NCI-H526 (cell line): Measurements from ENCODE around the gene RNF13.
"Not testable (repeated sequence)": the region's sequence is repeated elsewhere in the genome, so short reads cannot be mapped to it uniquely, and the experiment has no call there.

Source experiments
- DNase-seq, 2 experiments: peaks; one replicate each; lab custom pipeline; 2025; lab: John Stamatoyannopoulos, UW

Gene RNF13

GRCh38 chr3:149900322-149900721 is 87.3 kb downstream of the RNF13 start:
- no peak for DNase-seq

DNA sequence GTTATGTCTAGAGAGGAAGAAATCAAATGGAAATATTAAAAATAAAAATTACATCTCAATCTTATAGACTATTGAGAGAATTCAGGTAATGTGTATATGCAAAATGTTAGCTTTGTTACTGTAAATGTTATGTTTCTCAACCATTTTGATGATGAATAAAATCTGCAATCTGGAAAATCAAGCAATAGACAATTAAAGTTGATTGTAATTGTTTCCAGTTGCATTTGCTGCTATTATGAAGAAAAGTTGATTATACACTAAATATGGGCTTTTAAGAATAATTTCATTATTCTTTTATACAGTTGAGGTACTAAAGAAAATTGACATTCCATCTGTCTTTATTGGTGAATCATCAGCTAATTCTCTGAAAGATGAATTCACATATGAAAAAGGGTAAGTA is 88.8 kb downstream of the RNF13 start:
- DNase-seq = no peak

DNA sequence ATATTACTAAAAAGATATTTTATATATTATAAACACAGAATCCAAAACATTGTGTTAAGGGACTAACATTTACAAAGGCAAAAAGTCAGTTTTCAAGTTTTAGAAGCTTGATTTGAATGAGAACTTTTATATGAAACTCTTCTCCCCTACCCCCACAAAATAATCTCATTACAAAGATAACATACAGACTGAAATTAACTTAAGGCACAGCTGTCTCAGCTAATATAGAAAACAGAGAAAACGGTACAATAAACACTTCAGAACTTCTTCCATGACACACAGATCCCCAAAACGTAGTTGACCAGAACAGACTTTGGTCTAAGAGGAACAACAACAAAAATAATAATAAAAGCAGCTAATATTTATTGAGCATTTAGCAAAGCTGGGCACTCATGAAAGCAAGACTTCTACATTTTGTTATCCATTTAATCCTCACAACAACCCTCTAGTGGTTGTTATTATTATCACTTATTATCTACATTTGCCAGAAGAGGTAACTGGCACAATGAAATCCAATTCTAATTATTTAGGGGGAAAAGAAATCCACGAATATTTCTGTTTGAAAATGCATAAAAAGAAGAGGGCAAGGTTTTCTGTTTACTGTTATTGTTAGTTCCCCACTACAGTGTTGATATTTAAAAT is 89.6 kb downstream of the RNF13 start:
- DNase-seq = no peak

- no peak for DNase-seq
These were observed 93.0 kb downstream of the RNF13 start for GRCh38 chr3:149906036-149906435.

DNA sequence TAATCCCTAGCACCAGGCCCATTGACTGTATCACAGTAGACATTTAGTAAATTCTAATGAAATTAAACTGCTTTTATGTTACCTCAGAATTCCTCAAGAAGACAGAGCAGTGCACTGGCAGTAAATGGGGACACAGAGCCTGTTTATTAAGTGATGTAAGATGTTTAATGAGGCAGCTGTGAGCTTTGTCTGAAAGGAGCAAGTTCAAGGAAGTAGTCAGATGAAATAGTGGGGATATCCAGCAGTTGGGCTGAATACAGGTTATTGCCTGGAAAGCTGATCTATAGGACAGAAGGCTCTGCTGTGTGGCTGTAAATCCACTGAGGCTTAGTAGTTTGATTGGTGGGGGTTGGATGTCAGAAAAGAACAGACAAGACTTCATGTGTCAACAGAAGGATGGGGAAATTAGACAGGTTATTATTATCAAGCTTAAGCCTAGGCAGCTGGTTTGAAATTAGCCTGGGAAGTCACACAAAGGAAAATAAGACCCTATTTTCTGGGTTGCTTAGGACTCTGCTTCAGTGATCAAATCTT is 95.5 kb downstream of the RNF13 start:
- DNase-seq = no peak

DNA sequence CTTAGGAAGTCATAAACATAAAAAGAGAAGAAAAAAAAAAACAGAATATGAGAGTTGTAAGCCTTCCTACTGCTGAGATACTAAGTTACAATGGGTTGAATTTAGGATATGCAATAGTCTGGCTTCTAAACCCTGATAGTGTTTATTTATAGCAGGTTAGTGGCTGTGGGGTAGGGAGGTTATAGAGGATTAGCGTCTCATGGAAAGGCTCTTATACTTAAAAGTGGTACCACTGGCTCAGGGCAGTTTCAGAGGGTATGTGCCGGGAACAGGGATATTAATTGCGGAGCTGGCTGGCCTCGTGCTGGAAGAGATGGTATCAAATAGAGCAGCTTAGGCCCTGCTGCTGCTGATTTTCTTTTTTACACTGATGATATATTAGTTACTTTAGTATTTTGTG is 96.9 kb downstream of the RNF13 start:
- no peak for DNase-seq

DNA sequence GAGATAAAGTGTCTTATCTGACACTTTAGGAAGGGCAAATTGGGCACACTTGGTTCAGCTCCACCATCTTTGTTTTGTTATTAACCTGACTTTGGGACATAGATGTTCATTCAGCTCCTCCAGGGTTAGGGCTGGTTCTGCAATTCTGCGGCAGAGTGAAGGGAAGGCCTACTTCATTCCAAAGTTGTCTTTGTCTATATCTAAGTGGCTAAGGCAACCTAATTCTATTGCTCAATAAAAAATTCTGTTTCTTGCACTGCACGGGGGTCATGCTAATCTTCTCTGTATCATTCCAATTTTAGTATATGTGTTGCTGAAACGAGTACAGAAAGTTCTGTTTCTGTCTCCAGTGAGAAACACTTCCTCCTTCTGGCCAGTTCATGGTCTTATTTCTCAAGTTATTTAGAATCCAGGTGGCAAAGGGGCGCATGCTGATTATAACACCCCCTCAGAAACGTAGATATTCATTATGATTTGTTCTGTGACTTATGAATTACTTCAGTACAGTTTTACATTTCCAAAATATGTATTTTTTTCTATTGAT is 104.2 kb downstream of the RNF13 start:
- no peak for DNase-seq

GRCh38 chr3:149919509-149919908 is 106.5 kb downstream of the RNF13 start:
- DNase-seq = no peak

DNA sequence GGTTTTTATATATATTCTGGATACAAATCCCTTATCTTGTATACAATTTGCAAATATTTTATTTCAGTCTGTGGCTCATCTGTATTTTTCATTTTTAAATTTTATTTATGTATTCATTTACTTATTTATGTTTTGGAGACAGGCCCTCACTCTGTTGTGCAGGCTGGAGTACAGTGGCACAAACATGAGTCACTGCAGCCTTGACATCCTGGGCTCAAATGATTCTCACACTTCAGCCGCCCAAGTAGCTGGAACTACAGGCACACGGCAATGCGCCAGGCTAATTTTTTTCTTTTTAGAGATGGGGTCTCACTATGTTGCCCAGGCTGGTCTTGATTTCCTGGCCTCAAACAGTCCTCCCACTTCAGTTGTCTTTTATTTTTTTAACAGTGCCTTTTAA is 107.1 kb downstream of the RNF13 start:
- DNase-seq = no peak

DNA sequence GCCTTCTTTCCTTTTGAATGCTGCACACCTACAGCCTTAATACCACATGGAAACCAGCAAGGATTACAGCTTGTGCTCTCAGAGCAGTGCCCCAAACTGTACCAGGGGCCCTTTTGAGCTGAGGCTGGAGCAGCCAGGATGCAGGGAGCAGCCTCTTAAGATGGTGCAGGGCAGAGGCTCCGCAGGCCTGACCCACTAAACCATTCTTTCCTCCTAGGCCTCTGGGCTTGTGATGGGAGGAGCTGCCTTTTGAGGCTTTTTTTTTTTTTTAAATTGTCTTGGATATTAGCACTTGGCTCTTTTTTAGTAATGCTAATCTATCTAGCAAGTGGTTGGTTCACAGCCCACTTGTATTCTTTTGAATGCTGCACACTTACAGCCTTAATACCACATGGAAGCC is 120.0 kb downstream of the RNF13 start:
- DNase-seq = no peak

DNA sequence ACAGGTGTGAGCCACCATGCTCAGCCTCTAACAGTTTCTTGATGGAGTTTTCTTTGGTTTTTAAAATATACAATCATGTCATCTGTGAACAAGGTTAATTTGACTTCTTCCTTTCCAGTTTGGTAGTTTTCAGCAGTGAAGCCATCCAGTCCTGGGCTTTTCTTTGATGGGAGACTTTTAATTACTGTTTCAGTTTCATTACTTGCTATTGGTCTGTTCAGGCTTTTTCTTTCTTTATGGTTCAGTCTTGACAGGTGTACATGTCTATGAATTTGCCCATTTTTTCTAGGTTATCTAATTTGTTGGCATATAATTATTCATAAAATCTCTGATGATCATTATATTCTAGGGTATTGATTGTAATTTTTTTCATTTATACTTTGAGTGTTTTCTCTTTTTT is 120.8 kb downstream of the RNF13 start:
- no peak for DNase-seq

DNA sequence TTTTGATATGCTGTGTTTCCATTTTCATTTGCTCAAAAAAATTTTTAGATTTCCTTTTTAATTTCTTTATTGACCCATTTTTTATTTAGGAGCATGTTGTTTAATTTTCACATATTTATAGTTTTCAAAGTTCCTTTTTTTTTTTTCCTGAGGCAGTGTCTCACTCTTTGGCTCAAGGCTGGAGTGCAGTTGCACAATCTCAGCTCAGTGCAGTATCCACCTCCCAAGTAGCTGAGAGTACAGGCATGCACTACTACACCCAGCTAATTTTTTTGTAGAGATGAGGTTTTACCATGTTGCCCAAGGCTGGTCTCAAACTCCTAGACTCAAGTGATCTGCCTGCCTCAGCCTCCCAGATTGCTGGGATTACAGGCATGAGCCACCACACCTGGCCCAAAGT is 121.5 kb downstream of the RNF13 start:
- no peak for DNase-seq

GRCh38 chr3:149936812-149937230 is 123.8 kb downstream of the RNF13 start:
- DNase-seq = peak; percentile 59 to 89

GRCh38 chr3:149938392-149939055 is 125.5 kb downstream of the RNF13 start:
- DNase-seq = not testable (repeated sequence)

GRCh38 chr3:149941186-149941585 is 128.2 kb downstream of the RNF13 start:
- no peak for DNase-seq

DNA sequence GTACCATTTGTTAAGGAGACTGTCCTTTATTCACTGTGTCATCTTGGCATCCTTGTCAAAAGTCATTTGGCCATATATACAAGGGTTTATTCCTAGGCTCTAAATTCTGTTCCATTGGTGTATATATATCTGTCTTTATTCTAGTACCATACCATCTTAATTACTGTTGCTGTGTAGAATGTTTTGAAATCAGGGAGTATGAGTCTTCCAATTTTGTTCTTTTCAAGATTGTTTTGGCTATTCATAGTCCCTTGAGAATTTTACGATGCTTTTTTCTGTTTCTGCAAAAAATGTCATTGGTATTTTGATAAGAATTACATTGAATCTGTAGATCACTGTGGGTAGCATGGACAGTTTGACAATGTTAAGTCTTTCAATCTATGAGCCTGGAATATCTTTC is 128.9 kb downstream of the RNF13 start:
- no peak for DNase-seq

DNA sequence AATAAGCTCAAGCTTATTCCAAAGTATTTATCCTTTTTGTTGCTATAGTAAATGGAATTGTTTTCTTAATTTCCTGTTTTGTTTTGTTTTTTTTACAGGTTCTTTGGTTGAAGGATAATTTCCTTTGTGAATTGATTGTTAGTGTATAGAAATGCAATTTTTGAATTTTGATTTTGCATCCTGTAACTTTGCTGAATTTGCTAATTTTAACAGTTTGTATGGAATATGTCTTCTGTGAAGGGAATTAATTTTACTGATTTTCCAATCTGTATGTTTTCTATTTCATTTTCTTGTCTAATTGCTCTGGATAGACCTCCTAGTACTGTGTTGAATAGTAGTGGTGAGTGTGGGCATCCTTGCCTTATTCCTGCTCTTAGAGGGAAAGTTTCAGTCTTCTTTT is 129.4 kb downstream of the RNF13 start:
- DNase-seq = no peak

- not testable (repeated sequence) for DNase-seq
These were observed 131.0 kb downstream of the RNF13 start for GRCh38 chr3:149943966-149944365.

DNA sequence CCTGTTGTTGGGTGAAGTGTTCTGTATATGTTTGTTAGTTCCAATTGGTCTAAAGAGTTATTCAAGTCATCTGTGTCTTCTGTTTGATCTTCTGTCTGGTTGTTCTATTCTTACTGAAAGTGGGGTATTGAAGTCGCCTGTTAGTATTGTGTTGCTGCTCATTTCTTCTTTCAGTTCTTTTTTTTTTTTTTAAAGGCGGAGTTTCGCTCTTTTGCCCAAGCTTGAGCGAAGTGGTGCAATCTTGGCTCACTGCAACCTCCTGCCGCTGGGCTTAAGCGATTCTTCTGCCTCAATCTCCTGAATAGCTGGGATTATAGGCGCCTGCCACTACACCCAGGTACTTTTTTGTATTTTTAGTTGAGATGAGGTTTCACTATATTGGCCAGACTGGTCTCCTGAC is 134.2 kb downstream of the RNF13 start:
- DNase-seq = no peak

- DNase-seq = no peak
These were observed 136.2 kb downstream of the RNF13 start for GRCh38 chr3:149949181-149949580.

- no peak for DNase-seq
These were observed 141.8 kb downstream of the RNF13 start for GRCh38 chr3:149954812-149955211.

- DNase-seq = no peak
These were observed 142.4 kb downstream of the RNF13 start for GRCh38 chr3:149955449-149955848.

DNA sequence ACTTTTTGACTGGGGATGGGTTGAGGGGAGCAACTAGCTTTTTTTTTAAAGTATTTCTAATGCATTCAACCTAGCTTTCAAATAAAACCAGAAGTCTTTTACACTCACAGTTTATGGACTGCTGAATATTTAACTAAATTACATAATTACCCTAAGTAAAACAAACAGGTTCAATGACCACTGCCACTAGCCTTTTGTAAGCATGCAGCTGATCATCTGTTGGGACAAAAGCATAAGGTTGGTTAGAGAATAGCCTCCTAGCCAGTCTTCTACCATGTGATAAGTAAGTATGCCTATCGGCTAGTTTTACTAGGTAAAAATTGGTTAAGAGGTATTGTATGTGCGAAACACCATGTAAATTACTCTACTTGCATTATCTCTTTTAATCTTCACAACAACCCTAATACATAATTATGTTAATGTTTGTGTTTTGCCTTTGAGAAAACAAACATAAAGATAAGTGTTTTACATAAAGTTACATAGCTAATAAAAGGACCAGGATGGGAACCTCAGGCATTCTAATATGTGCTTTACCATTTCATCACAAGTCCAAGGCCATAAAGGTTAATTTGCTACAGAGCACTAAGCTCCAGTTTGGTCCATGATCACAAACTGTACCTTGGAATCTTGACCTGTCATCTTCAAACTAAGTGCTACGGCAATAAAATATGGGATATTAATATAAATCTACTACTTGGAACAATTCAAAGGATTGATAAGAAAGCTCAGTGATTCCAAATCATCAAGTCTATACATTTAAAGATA is 144.5 kb downstream of the RNF13 start:
- DNase-seq = no peak
